ENCODE data around the gene LRP5.

The LRP5 gene

GRCh38 chr11:68436162-68436888 is 123.9 kb downstream of the LRP5 start:
- TF ChIP-seq, protein P1, sequence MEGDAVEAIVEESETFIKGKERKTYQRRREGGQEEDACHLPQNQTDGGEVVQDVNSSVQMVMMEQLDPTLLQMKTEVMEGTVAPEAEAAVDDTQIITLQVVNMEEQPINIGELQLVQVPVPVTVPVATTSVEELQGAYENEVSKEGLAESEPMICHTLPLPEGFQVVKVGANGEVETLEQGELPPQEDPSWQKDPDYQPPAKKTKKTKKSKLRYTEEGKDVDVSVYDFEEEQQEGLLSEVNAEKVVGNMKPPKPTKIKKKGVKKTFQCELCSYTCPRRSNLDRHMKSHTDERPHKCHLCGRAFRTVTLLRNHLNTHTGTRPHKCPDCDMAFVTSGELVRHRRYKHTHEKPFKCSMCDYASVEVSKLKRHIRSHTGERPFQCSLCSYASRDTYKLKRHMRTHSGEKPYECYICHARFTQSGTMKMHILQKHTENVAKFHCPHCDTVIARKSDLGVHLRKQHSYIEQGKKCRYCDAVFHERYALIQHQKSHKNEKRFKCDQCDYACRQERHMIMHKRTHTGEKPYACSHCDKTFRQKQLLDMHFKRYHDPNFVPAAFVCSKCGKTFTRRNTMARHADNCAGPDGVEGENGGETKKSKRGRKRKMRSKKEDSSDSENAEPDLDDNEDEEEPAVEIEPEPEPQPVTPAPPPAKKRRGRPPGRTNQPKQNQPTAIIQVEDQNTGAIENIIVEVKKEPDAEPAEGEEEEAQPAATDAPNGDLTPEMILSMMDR (IDR thresholded peaks at IDR 0.05; ENCODE audit: insufficient read depth, low read depth, low read length, missing control alignments) = no peak
- H3K4me3 ChIP-seq (ENCODE audit: low read depth, low read length) = no peak overlapping the region
- no peak for DNase-seq (ENCODE audit: low read depth)

DNA sequence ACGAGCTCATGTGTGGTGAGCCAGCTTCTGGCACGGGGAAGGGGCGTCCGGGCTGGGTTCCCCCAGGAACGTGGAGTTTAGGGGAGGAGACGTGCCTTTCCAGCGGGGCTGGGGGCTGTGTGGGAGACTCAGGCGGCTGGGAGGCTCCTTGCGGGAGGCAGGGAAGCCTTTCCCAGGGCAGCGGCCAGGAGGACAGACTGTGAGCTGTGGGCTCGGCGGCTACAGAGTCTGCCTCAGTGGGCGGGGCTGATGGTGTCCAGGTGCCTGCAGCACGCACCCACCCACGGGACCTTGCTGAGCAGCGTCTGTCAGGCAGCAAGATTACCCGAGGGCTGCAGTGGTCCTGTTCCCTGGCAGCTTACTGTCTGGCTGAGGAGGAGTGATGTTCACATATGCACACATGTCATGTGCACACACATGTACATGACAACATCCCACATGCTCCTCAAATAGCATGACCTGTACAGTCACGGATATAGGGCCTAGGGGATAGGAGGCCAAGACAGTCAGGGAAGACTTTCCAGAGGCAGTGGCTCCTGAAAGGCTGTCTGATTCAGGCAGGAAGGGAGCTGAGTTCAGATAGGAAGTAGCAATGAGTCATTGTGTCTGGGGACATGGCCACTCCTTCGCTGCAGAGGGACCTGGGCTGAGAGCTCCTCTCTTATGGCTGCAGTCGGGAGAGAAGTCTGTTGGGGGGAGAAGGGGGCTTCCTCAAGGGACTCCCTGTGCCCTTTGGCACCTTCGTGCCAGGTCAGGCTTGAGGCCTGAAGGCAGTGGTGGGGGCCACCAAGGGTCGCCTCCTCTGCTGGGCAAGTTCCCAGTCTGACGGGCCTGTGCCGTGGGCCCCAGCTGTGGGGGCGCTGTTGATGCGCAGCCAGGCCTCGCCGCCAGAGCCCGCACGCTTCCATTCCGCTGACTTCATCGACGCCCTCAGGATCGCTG is 124.9 kb downstream of the LRP5 start:
- no peak for DNase-seq (ENCODE audit: low read depth)
- TF ChIP-seq, protein P1 (IDR thresholded peaks at IDR 0.05; ENCODE audit: insufficient read depth, low read depth, low read length, missing control alignments) = no peak
- no peak overlapping the region for H3K4me3 ChIP-seq (ENCODE audit: low read depth, low read length)

- TF ChIP-seq, protein P1 (IDR thresholded peaks at IDR 0.05; ENCODE audit: insufficient read depth, low read depth, low read length, missing control alignments) = no peak
- H3K4me3 ChIP-seq (ENCODE audit: low read depth, low read length) = no peak overlapping the region
- no peak for DNase-seq (ENCODE audit: low read depth)
Measured at GRCh38 chr11:68437927-68438657, 125.7 kb downstream of the LRP5 start.

DNA sequence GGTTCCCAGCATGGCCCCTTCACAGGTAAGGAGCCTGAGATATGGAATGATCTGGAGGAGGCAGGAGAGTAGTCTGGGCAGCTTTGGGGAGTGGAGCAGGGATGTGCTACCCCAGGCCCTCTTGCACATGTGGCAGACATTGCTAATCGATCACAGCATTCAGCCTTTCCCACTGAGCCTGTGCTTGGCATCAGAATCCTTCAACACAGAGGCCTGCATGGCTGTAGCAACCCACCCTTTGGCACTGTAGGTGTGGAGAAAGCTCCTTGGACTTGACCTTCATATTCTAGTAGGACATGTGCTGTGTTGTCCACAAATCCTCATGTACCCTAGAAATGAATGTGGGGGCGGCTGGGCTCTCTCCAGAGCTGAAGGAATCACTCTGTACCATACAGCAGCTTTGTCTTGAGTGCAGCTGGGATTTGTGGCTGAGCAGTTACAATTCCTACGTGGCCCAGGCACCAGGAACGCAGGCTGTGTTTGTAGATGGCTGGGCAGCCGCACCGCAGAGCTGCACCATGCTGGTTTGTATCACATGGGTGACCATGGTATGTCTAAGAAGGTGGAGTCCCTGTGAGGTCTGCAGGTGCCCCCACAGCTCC is 126.4 kb downstream of the LRP5 start:
- no peak overlapping the region for H3K4me3 ChIP-seq (ENCODE audit: low read depth, low read length)
- DNase-seq (ENCODE audit: low read depth) = no peak
- TF ChIP-seq, protein P1 (IDR thresholded peaks at IDR 0.05; ENCODE audit: insufficient read depth, low read depth, low read length, missing control alignments) = no peak

- TF ChIP-seq, protein P1 (IDR thresholded peaks at IDR 0.05; ENCODE audit: insufficient read depth, low read depth, low read length, missing control alignments) = no peak
- no peak for DNase-seq (ENCODE audit: low read depth)
- no peak overlapping the region for H3K4me3 ChIP-seq (ENCODE audit: low read depth, low read length)
Measured at GRCh38 chr11:68439355-68440065, 127.1 kb downstream of the LRP5 start.

- H3K4me3 ChIP-seq (ENCODE audit: low read depth, low read length) = no peak overlapping the region
- TF ChIP-seq, protein P1 (IDR thresholded peaks at IDR 0.05; ENCODE audit: insufficient read depth, low read depth, low read length, missing control alignments) = no peak
- DNase-seq (ENCODE audit: low read depth) = no peak
Measured at GRCh38 chr11:68440224-68440623, 127.8 kb downstream of the LRP5 start.
